ENCODE measurements around the gene NPDC1. TPM values are rescaled to one million over a fixed set of nuclear protein-coding genes. Genes with fewer than 3 reads are reported as not detected.

Gene NPDC1
- polyA plus RNA-seq, 3 donors from 2014 or later: 0.36 to 1.4 (median 1.1) TPM

DNA sequence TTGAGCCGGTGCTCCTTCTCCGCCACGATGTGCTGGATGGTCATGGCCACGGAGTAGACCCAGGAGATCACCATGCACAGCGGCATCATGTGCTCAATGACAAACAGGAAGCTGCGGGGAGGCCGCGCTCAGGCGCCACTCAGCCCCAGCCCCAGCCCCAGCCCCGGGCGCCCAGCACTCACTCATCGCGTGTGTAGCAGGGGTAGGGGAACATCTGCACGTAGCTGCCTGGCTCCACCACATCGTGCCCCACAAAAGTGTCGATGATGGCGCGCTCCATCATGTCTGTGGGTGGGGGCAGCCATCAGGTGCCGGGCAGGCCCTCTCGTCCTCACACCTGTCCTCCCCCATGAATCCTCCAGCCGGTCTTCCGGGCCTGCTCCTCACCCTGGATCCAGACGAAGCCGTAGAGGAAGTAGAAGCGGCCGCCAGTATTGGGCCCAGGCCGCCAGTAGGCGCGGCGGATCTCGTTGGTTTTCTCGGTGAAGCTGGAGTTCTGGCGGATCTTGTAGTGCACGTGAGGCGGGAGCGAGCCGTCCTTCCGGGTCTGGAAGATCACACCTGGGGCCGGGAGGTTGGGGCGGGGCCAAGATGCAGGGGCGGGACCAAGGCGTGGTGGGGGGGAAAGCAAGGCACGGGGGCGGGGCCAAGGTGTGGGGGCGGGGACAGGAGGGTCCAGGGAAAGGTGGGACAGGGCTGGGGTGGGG is 28.0 kb downstream of the NPDC1 start:
- Mint-ChIP-seq H3K9me3 (no peaks in the 10 kb centered on the region), H3K27ac (no peak overlapping the region), H3K4me1 (peaks cover 5 to 6% of the 10 kb centered on the region in 2 donors), H3K27me3 (ENCODE audit: low read depth in 3 of 3) (peaks cover 0 to 1% (median 0%) of the 10 kb centered on the region in 3 donors), H3K36me3 (peaks cover 0 to 13% (median 4%) of the 10 kb centered on the region in 3 donors), H3K4me3 (no peak overlapping the region)
- DNase-seq: no peak

DNA sequence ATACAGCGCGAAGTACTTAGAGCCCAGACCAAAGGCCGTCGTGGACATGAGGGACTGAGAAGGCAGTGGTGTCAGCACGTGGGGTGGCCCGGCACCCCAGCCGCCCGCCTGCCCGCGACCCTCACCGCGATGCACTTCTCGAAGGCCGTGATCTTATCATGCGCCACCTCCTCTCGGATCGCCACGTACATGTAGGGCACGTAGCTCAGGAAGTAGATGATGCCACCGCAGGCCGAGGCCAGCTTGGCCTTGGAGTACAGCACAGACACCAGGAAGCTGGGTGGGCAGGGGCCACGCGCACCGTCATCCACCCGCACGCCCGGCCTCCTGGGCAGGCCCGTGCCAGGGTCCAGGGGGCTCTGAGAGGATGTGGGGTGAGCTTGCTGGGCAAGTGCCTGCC is 28.9 kb downstream of the NPDC1 start:
- DNase-seq: no peak
- Mint-ChIP-seq H3K27me3 (ENCODE audit: low read depth in 3 of 3) (peaks cover 0 to 1% (median 0%) of the 10 kb centered on the region in 3 donors), H3K4me3 (no peak overlapping the region), H3K36me3 (peaks cover 0 to 12% (median 4%) of the 10 kb centered on the region in 3 donors), H3K4me1 (peaks cover 3% of the 10 kb centered on the region in 2 donors), H3K9me3 (no peaks in the 10 kb centered on the region), H3K27ac (no peak overlapping the region)

DNA sequence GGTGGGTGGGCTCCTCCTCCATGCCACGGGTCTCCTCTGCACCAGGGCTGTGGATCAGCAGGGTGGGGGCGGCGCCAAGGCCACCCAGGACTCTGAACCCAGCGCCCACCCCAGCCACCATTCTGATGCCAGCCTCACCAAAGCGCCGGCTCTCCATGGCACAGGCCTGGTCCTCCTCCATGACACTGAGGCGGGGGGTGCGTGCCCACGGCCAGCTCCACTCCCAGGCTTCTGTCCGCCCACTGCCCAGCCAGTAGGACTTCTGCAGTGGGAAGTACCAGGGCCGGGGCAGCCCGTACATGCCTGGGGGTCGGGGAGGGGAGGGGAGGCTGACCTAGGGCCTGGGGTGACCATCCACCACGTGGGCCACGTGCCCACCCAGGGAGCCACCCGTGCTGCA is 29.5 kb downstream of the NPDC1 start:
- H3K27ac Mint-ChIP-seq: no peak overlapping the region
- DNase-seq: no peak
- no peaks in the 10 kb centered on the region for H3K9me3 Mint-ChIP-seq
- H3K4me1 Mint-ChIP-seq: no peaks in the 10 kb centered on the region
- H3K27me3 Mint-ChIP-seq (ENCODE audit: low read depth in 3 of 3): peaks cover 0 to 1% (median 0%) of the 10 kb centered on the region in 3 donors
- H3K4me3 Mint-ChIP-seq: no peak overlapping the region
- H3K36me3 Mint-ChIP-seq: peaks cover 0 to 8% (median 4%) of the 10 kb centered on the region in 3 donors

- H3K9me3 Mint-ChIP-seq: no peaks in the 10 kb centered on the region
- no peak overlapping the region for H3K4me3 Mint-ChIP-seq
- DNase-seq: no peak
- H3K27ac Mint-ChIP-seq: no peak overlapping the region
- H3K36me3 Mint-ChIP-seq: peaks cover 0 to 8% (median 4%) of the 10 kb centered on the region in 3 donors
- H3K4me1 Mint-ChIP-seq: no peaks in the 10 kb centered on the region
- H3K27me3 Mint-ChIP-seq (ENCODE audit: low read depth in 3 of 3): peaks cover 0 to 1% (median 0%) of the 10 kb centered on the region in 3 donors
Observed at GRCh38 chr9:137015976-137016375, 30.0 kb downstream of the NPDC1 start.

GRCh38 chr9:137015540-137015930 is 30.4 kb downstream of the NPDC1 start:
- H3K9me3 Mint-ChIP-seq: no peaks in the 10 kb centered on the region
- no peak for DNase-seq
- no peak overlapping the region for H3K27ac Mint-ChIP-seq
- peaks cover 0 to 8% (median 4%) of the 10 kb centered on the region in 3 donors for H3K36me3 Mint-ChIP-seq
- H3K27me3 Mint-ChIP-seq (ENCODE audit: low read depth in 3 of 3): peaks cover 0 to 1% (median 0%) of the 10 kb centered on the region in 3 donors
- H3K4me3 Mint-ChIP-seq: no peak overlapping the region
- no peaks in the 10 kb centered on the region for H3K4me1 Mint-ChIP-seq

DNA sequence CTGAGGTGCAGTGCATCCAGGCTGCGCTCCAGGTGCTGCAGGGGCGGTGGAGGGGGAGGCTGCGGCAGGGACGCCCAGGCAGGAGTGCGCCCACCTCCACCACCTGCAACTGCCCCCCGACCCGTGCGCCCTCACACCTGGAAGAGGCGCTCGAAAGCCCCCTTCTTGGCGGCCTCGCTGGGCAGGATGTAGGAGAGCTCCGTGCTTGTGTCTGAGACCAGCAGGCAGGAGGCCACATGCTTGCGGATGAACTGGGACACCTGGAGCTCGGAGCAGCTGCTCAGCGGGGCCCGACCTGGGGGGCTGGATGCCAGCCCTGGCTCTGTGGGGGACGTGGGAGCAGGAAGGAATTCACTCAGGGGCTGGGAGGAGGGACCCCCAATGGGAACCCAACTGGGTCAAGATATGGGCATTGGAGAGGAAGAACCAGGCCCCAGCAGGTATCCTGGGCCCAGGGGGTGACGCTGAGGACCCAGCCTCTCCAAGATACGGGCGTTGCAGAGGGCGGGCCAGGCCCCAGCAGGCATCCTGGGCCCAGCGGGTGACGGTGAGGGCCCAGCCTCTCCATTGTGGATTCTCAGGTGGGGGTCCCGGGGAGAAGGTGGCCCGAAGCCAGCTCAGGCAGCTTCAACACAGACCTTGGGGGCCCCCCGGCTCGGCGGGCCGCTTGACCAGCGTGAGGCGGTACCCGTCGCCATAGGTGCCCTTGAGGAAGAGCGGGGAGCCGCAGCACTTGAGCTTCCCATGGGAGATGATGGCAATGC is 31.0 kb downstream of the NPDC1 start:
- no peak for DNase-seq
- peaks cover 0 to 8% (median 4%) of the 10 kb centered on the region in 3 donors for H3K36me3 Mint-ChIP-seq
- H3K27ac Mint-ChIP-seq: no peak overlapping the region
- no peaks in the 10 kb centered on the region for H3K9me3 Mint-ChIP-seq
- no peak overlapping the region for H3K4me3 Mint-ChIP-seq
- no peaks in the 10 kb centered on the region for H3K4me1 Mint-ChIP-seq
- H3K27me3 Mint-ChIP-seq (ENCODE audit: low read depth in 3 of 3): peaks cover 0 to 1% (median 0%) of the 10 kb centered on the region in 3 donors

GRCh38 chr9:137014166-137014565 is 31.8 kb downstream of the NPDC1 start:
- no peaks in the 10 kb centered on the region for H3K4me1 Mint-ChIP-seq
- H3K27me3 Mint-ChIP-seq (ENCODE audit: low read depth in 3 of 3): peaks cover 0 to 1% (median 0%) of the 10 kb centered on the region in 3 donors
- H3K36me3 Mint-ChIP-seq: peaks cover 0 to 5% (median 4%) of the 10 kb centered on the region in 3 donors
- no peak overlapping the region for H3K27ac Mint-ChIP-seq
- H3K9me3 Mint-ChIP-seq: no peaks in the 10 kb centered on the region
- no peak for DNase-seq
- no peak overlapping the region for H3K4me3 Mint-ChIP-seq

DNA sequence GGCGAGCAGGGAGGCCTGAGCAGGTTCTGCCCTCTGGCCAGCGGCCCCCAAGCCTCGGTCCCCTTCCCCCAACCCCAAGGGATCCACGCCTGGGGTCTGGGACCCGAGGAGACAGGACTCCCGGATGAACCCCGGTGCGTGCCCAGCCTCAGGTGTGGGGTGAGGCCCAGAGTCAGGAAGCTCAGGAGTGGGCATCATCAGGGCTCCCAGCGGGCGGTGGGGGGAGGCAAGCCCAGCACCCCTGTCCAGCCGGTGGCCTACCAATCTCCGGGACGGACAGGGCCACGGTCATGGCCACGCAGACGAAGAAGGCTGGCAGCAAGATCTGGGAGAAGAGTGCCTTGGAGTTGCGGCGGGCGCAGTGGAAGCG is 32.4 kb downstream of the NPDC1 start:
- Mint-ChIP-seq H3K27ac (no peak overlapping the region), H3K4me3 (no peak overlapping the region)

DNA sequence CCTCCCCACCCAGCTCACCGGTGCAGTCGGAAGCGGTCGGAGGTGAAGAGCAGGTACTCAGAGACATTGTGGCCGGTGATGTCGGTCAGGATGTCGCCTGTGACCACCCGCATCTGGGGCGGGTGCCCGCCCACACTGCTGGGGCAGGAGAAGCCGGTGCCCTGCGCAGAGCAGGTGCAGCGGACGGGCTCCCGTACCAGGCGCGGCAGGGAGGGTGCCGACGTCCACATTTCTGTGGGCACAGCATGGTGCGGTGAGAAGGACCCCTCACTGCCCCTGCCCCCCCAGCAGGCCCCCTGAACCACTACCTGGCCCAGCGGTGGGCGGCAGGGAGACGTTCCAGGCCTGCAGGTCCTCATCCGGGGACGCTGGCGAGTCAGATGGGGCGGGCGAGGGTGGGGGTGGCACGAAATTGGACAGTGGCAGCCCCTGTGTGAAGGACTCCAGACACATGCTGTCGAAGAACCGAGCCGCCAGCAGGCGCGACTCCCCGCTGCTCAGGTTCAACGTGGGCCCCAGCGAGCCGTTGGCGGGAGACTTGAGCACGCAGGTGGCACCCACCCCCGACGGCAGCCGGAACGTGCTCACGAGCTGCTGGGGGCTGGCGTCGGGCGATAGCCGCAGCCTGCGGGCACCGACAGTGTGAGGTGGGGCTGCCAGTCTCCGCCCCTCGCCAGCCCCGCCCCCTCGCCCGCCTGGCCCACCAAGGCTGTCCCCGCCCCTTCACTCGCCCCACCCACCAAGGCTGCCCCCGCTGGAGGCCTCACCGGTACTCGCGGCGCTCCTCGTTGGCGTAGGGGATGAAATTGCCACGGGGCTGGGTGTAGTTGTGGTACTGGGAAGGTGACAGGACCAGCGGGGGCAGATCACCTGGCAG is 33.0 kb downstream of the NPDC1 start:
- Mint-ChIP-seq H3K4me1 (no peaks in the 10 kb centered on the region), H3K27me3 (ENCODE audit: low read depth in 3 of 3) (peaks cover 0 to 1% (median 0%) of the 10 kb centered on the region in 3 donors), H3K4me3 (no peak overlapping the region), H3K27ac (no peak overlapping the region), H3K9me3 (no peaks in the 10 kb centered on the region), H3K36me3 (peaks cover 0 to 5% (median 4%) of the 10 kb centered on the region in 3 donors)
- DNase-seq: no peak

More for the DNA sequence above, 32.4 kb downstream of the NPDC1 start:
- Mint-ChIP-seq H3K4me1 (no peaks in the 10 kb centered on the region), H3K36me3 (peaks cover 0 to 5% (median 4%) of the 10 kb centered on the region in 3 donors), H3K9me3 (no peaks in the 10 kb centered on the region), H3K27me3 (ENCODE audit: low read depth in 3 of 3) (peaks cover 0 to 1% (median 0%) of the 10 kb centered on the region in 3 donors)
- DNase-seq: no peak

GRCh38 chr9:137011907-137012675 is 33.9 kb downstream of the NPDC1 start:
- Mint-ChIP-seq H3K36me3 (peaks cover 0 to 4% (median 4%) of the 10 kb centered on the region in 3 donors), H3K4me1 (no peaks in the 10 kb centered on the region), H3K27me3 (ENCODE audit: low read depth in 3 of 3) (peaks cover 0 to 1% (median 0%) of the 10 kb centered on the region in 3 donors), H3K4me3 (no peak overlapping the region), H3K9me3 (no peaks in the 10 kb centered on the region), H3K27ac (no peak overlapping the region)
- DNase-seq: no peak

DNA sequence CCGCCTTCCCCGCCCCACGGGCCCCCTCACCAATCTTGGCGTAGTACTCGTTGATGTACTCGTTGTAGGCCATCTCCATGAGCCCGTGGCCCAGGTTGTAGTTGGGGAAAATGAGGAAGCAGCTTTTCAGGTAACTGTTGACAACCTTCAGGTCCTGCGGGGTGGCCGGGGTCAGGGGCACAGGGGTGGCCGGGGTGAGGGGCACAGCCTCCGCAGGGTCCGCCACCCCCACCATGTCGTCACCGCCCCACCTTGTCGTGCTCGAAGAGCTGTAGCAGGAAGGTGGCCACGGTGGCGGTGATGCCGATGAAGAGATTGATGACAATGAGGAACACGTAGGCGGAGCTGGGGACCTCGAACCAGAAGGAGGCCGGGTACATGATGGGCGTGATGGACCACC is 34.8 kb downstream of the NPDC1 start:
- Mint-ChIP-seq H3K4me3 (no peak overlapping the region), H3K9me3 (no peaks in the 10 kb centered on the region), H3K27me3 (ENCODE audit: low read depth in 3 of 3) (no peaks in the 10 kb centered on the region), H3K27ac (no peak overlapping the region), H3K4me1 (peaks cover 5% of the 10 kb centered on the region in 2 donors), H3K36me3 (no peaks in the 10 kb centered on the region)
- DNase-seq: no peak

DNA sequence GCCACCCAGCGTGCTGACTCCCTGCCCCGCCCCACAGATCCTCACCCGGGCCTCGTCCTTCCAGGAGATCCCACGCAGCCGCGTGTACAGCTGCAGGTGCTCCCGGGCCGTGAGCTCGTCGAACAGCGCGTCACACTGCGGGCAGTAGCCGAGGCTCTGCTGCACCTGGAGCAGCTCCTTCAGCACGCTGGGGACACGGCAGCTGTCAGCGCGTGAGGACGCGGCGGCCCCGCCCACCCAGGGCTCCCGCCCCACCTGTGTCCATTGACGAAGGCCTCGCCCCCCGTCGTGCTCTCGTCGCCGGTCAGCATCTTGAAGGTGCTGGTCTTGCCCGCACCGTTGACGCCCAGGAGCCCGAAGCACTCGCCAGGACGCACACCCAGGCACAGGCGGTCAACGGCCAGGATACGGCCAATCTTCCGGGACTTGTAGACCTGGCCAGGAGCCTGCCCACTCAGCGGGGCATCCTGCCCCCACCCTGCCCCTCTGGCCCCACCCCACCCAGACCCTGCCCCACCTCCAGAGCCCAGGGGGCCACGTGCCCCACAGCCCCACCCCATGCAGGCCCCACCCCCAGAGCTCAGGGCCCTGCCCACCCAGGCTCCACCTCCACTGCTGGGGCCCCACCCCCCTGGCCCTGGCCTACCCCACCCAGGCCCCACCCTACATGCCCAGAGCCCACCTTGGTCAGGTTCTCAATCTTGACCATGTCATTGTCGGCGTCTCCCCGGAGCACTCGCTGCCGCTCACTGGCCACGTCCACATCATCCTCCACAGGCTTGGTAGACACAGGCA is 35.8 kb downstream of the NPDC1 start:
- Mint-ChIP-seq H3K27me3 (ENCODE audit: low read depth in 3 of 3) (peaks cover 0 to 2% (median 0%) of the 10 kb centered on the region in 3 donors), H3K4me3 (no peak overlapping the region), H3K27ac (no peak overlapping the region), H3K4me1 (peaks cover 11% of the 10 kb centered on the region in 2 donors), H3K9me3 (no peaks in the 10 kb centered on the region), H3K36me3 (no peaks in the 10 kb centered on the region)
- no peak for DNase-seq

Measured in immature natural killer cell (primary cell).